Stimulated activated CD8-positive, alpha-beta memory T cell treated with anti-CD3 and anti-CD28 coated beads, Interleukin-12 subunit alpha, Interleukin-12 subunit beta, amount 100 ng/mL, for 4 hours (primary cell): ENCODE results near the gene DENND2C.

Source experiments
- DNase-seq: peaks from one replicate; pipeline ENCODE4 v3.0.0-alpha.2; 2020; ENCODE audit warnings: low read depth

Gene DENND2C

DNA sequence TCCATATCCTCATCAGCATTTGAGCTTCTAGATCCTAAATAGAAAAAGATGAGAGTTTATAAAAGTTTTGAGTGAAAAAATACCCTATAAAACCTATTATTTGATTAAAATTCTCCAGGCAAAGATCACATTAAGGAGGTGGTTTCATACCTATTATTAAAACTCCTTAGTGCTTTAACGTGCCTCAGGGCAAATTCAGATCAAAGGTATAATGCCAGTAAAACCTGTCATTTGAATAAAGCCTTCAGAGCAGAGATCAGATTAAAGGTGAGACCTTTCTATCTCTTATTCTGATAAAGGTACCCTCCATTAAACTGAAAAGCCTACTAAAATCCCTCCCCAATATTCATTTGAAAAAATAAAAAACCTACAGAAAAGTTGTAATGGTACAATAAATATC is 124.5 kb downstream of the DENND2C start:
- no peak for DNase-seq

GRCh38 chr1:114540821-114541220 is 129.0 kb downstream of the DENND2C start:
- no peak for DNase-seq

DNA sequence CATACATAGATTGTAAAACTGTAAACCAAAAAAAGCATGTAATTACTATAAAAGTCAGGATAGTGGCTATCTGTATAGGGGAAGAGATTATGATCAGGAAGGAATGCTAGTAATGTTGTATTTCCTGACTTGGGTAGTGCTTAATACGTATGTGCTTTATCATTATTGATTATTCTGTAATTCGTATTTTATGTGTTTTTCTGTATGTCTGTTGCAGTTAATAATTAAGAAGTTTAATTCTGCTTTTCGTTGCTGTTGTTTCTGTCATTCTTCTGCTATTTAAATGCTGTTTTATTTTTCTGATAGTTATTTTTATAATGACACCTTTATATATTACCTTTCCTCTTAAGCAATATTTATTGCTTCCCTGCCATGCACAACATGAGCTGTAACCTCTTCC is 129.6 kb downstream of the DENND2C start:
- no peak for DNase-seq

DNA sequence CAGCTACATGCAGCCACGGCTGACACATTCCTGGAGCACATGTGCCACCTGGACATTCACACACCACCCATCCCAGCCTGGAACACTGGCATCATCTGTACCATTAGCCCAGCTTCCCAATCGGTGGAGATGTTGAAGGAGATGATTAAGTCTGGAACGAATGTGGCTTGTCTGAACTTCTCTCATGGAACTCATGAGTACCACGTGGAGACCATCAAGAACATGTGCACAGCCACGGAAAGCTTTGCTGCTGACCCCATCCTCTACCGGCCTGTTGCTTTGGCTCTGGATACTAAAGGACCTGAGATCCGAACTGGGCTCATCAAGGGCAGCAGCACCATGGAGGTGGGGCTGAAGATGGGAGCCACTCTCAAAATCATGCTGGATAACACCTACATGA is 133.8 kb downstream of the DENND2C start:
- DNase-seq: no peak

GRCh38 chr1:114535401-114535800 is 134.4 kb downstream of the DENND2C start:
- no peak for DNase-seq
